HUES64 (cell line): ENCODE measurements around the gene FCN3.

Experiments
- H3K27ac ChIP-seq: 2 replicates; pipeline ENCODE4 v1.7.0; 2013; ENCODE audit warnings: low read depth, low read length, inconsistent platforms
- H3K27me3 ChIP-seq: 2 replicates; pipeline ENCODE4 v1.6.1; 2013; ENCODE audit warnings: mild to moderate bottlenecking, low read length; ENCODE audit not compliant: insufficient read depth
- H3K36me3 ChIP-seq: 2 replicates; pipeline ENCODE4 v1.6.1; 2013; ENCODE audit warnings: mild to moderate bottlenecking, low read length; ENCODE audit not compliant: insufficient read depth
- H3K4me1 ChIP-seq: 2 replicates; pipeline ENCODE4 v1.6.1; 2013; ENCODE audit warnings: mild to moderate bottlenecking, low read length, moderate library complexity; ENCODE audit not compliant: insufficient read depth
- H3K4me3 ChIP-seq: 2 replicates; pipeline ENCODE4 v1.5.1; 2013; ENCODE audit warnings: mild to moderate bottlenecking, low read length, moderate library complexity
- H3K9ac ChIP-seq: 2 replicates; pipeline ENCODE4 v1.6.1; 2013; ENCODE audit warnings: mild to moderate bottlenecking, low read depth, low read length
- H3K9me3 ChIP-seq: 2 replicates; pipeline ENCODE4 v1.6.1; 2013; ENCODE audit warnings: low read depth, low read length; ENCODE audit not compliant: insufficient read depth
- WGBS: fragments of 150-250, 120-280 bp; methylation state at CpG from one replicate; pipeline ENCODE4 v1.1.7; 2013; ENCODE audit warnings: missing lambda C conversion rate; 5-methylcytosine and 5-hydroxymethylcytosine counted together

The FCN3 gene

GRCh38 chr1:27342778-27343638, 31.6 kb downstream of the FCN3 start:
- 0 out of 2 replicates have a peak overlapping the region, but pooled peaks have one; percentile 18 for H3K27ac ChIP-seq
- no peaks in the 10 kb centered on the region for H3K9me3 ChIP-seq
- WGBS = 59% methylated on average over 31 of the region's 31 CpGs
- H3K9ac ChIP-seq = peak overlapping the region; percentile 21; the same call in 1 of the 2 replicates
- H3K27me3 ChIP-seq = no peaks in the 10 kb centered on the region
- peaks cover 26% of the 10 kb centered on the region for H3K4me1 ChIP-seq
- H3K4me3 ChIP-seq = no peak overlapping the region
- no peaks in the 10 kb centered on the region; the same call in 1 of the 2 replicates for H3K36me3 ChIP-seq

GRCh38 chr1:27342391-27342777, 32.2 kb downstream of the FCN3 start:
- H3K4me3 ChIP-seq = peak overlapping the region; percentile 42
- no peak overlapping the region for H3K27ac ChIP-seq
- H3K9me3 ChIP-seq = no peaks in the 10 kb centered on the region
- H3K4me1 ChIP-seq = peaks cover 26% of the 10 kb centered on the region
- no peaks in the 10 kb centered on the region; the same call in 1 of the 2 replicates for H3K36me3 ChIP-seq
- 81% methylated on average over 8 of the region's 8 CpGs for WGBS
- peak overlapping the region; percentile 34; the same call in 1 of the 2 replicates for H3K9ac ChIP-seq
- H3K27me3 ChIP-seq = no peaks in the 10 kb centered on the region

GRCh38 chr1:27341525-27342252, 32.9 kb downstream of the FCN3 start, which contains the start of gene SYTL1:
Gene SYTL1, plus strand, starts transcription at chr1:27342022. Its CDS starts 3,313 bp downstream, at chr1:27345335.
- no peaks in the 10 kb centered on the region for H3K27me3 ChIP-seq
- H3K4me1 ChIP-seq = peaks cover 26% of the 10 kb centered on the region
- no peaks in the 10 kb centered on the region; the same call in 1 of the 2 replicates for H3K36me3 ChIP-seq
- peak within 1 kb of the TSS; percentile 34; the same call in 1 of the 2 replicates for H3K9ac ChIP-seq
- no peaks in the 10 kb centered on the region for H3K9me3 ChIP-seq
- H3K4me3 ChIP-seq = peak within 1 kb of the TSS; percentile 42
- no peak within 1 kb of the TSS for H3K27ac ChIP-seq
- 24% methylated on average over 22 of the region's 22 CpGs for WGBS

GRCh38 chr1:27339213-27339612, 35.4 kb downstream of the FCN3 start:
- 76% methylated on average over 5 of the region's 5 CpGs for WGBS
- peaks cover 18% of the 10 kb centered on the region for H3K36me3 ChIP-seq
- no peak overlapping the region for H3K4me3 ChIP-seq
- H3K4me1 ChIP-seq = peaks cover 26% of the 10 kb centered on the region
- H3K27me3 ChIP-seq = no peaks in the 10 kb centered on the region
- no peaks in the 10 kb centered on the region for H3K9me3 ChIP-seq
- no peak overlapping the region for H3K9ac ChIP-seq
- no peak overlapping the region for H3K27ac ChIP-seq

GRCh38 chr1:27338751-27339150, 35.9 kb downstream of the FCN3 start:
- H3K36me3 ChIP-seq = peaks cover 22% of the 10 kb centered on the region
- peaks cover 26% of the 10 kb centered on the region for H3K4me1 ChIP-seq
- no peak overlapping the region for H3K4me3 ChIP-seq
- WGBS = 84% methylated on average over 6 of the region's 6 CpGs
- H3K27ac ChIP-seq = no peak overlapping the region
- H3K27me3 ChIP-seq = no peaks in the 10 kb centered on the region
- no peaks in the 10 kb centered on the region for H3K9me3 ChIP-seq
- H3K9ac ChIP-seq = no peak overlapping the region

- Histone ChIP-seq H3K4me1 (peaks cover 7% of the 10 kb centered on the region; the same call in 1 of the 2 replicates), H3K27me3 (no peaks in the 10 kb centered on the region), H3K9ac (no peak overlapping the region), H3K9me3 (no peaks in the 10 kb centered on the region), H3K4me3 (no peak overlapping the region), H3K27ac (no peak overlapping the region), H3K36me3 (peaks cover 37% of the 10 kb centered on the region)
- WGBS = 92% methylated on average over 5 of the region's 5 CpGs
Observed at GRCh38 chr1:27336756-27337155, 37.9 kb downstream of the FCN3 start.

GRCh38 chr1:27335506-27336422, 38.9 kb downstream of the FCN3 start:
- Histone ChIP-seq H3K9me3 (no peaks in the 10 kb centered on the region), H3K27ac (no peak overlapping the region), H3K9ac (no peak overlapping the region), H3K4me3 (no peak overlapping the region), H3K27me3 (no peaks in the 10 kb centered on the region), H3K36me3 (peaks cover 46% of the 10 kb centered on the region), H3K4me1 (peaks cover 3% of the 10 kb centered on the region; the same call in 1 of the 2 replicates)
- 93% methylated on average over 17 of the region's 17 CpGs for WGBS

- no peaks in the 10 kb centered on the region for H3K4me1 ChIP-seq
- peaks cover 52% of the 10 kb centered on the region for H3K36me3 ChIP-seq
- 96% methylated on average over 17 of the region's 17 CpGs for WGBS
- H3K4me3 ChIP-seq = no peak overlapping the region
- H3K9ac ChIP-seq = no peak overlapping the region
- no peaks in the 10 kb centered on the region for H3K9me3 ChIP-seq
- H3K27me3 ChIP-seq = no peaks in the 10 kb centered on the region
- H3K27ac ChIP-seq = no peak overlapping the region
Observed at GRCh38 chr1:27333717-27334279, 40.8 kb downstream of the FCN3 start.

- 75% methylated on average over 11 of the region's 11 CpGs for WGBS
Observed at GRCh38 chr1:27332536-27333281, 41.9 kb downstream of the FCN3 start.

GRCh38 chr1:27331922-27332321, 42.7 kb downstream of the FCN3 start:
- Histone ChIP-seq H3K27me3 (no peaks in the 10 kb centered on the region), H3K27ac (no peak overlapping the region), H3K4me1 (no peaks in the 10 kb centered on the region), H3K4me3 (no peak overlapping the region), H3K9me3 (no peaks in the 10 kb centered on the region), H3K9ac (no peak overlapping the region), H3K36me3 (peaks cover 65% of the 10 kb centered on the region)
- WGBS = 93% methylated on average over 5 of the region's 5 CpGs

More at GRCh38 chr1:27332536-27333281, 41.9 kb downstream of the FCN3 start:
- no peaks in the 10 kb centered on the region for H3K4me1 ChIP-seq
- H3K27me3 ChIP-seq = no peaks in the 10 kb centered on the region
- H3K9me3 ChIP-seq = no peaks in the 10 kb centered on the region
- H3K9ac ChIP-seq = no peak overlapping the region
- H3K36me3 ChIP-seq = peaks cover 62% of the 10 kb centered on the region
- no peak overlapping the region for H3K4me3 ChIP-seq
- H3K27ac ChIP-seq = no peak overlapping the region
